ENCODE data around the gene KLHL17.
A peak's percentile ranks its signal among the peaks of the same experiment; 100 is the strongest.

GRCh38 chr1:978835-979743 lies 18.7 kb downstream of the KLHL17 start:
- TF ChIP-seq CTCF (IDR thresholded peaks at IDR 0.05; ENCODE audit: low read length) (no peak), EZH2 (optimal IDR thresholded peaks at IDR 0.05; ENCODE audit: low read depth, low read length) (peak; percentile 45), EZH2phosphoT487 (IDR thresholded peaks at IDR 0.05; ENCODE audit: low read length) (no peak)
